ENCODE data around the gene STK33. TPM values are rescaled to one million over a fixed set of nuclear protein-coding genes. Genes with fewer than 3 reads are reported as not detected.

STK33 gene
- total and polyA plus RNA-seq, 5 donors = 14.1 to 40.2 (median 26.4) TPM

- DNase-seq (no peak), ATAC-seq (no peak)
- Histone ChIP-seq H3K27me3 (ENCODE audit: control insufficient read depth, insufficient read depth) (no peaks in the 10 kb centered on the region), H3K4me1 (ENCODE audit: control insufficient read depth, insufficient read depth, low read length) (no peaks in the 10 kb centered on the region), H3K4me3 (ENCODE audit: low read length) (no peak overlapping the region), H3K9me3 (ENCODE audit: control insufficient read depth, low read length) (no peaks in the 10 kb centered on the region), H3K27ac (ENCODE audit: low read length) (no peak overlapping the region)
- intact Hi-C loops (cut with DNase I) = no loop called here
- whole genome bisulfite sequencing = 93% methylated on average over 12 of the region's 12 CpGs
Measured at GRCh38 chr11:8372641-8373381, 221.2 kb downstream of the STK33 start.

DNA sequence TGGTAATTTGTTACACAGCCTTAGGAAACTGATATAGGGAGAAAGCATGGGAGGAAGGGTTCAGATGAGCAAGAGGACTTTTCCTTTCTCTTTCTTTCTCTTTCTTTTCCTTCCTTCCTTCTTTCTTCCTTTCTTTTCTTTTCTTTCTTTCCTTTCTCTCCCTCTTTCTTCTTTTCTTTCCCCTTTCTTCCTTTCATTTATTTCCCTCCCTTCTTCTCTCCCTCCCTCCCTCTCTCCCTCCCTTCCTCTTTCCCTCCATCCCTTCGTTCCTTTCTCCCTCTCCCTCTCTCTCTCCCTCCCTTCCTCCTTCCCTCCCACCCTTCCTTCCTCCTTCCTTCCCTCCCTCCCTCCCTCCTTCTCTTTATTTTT is 222.5 kb downstream of the STK33 start:
- WGBS = 51% methylated on average over 1 of the region's 1 CpG
- ATAC-seq (no peak), DNase-seq (no peak)
- intact Hi-C loops (cut with DNase I) = no loop called here
- Histone ChIP-seq H3K9me3 (ENCODE audit: control insufficient read depth, low read length) (no peaks in the 10 kb centered on the region), H3K4me3 (ENCODE audit: low read length) (no peak overlapping the region), H3K4me1 (ENCODE audit: control insufficient read depth, insufficient read depth, low read length) (no peaks in the 10 kb centered on the region), H3K27me3 (ENCODE audit: control insufficient read depth, insufficient read depth) (no peaks in the 10 kb centered on the region), H3K27ac (ENCODE audit: low read length) (no peak overlapping the region)

- 92% methylated on average over 8 of the region's 8 CpGs for WGBS
- no peaks in the 10 kb centered on the region for H3K4me1 ChIP-seq (ENCODE audit: control insufficient read depth, insufficient read depth, low read length)
- no peak for DNase-seq
- intact Hi-C loops (cut with DNase I) = no loop called here
- H3K4me3 ChIP-seq (ENCODE audit: low read length) = no peak overlapping the region
- H3K27ac ChIP-seq (ENCODE audit: low read length) = no peak overlapping the region
- H3K27me3 ChIP-seq (ENCODE audit: control insufficient read depth, insufficient read depth) = no peaks in the 10 kb centered on the region
- ATAC-seq = no peak
- H3K9me3 ChIP-seq (ENCODE audit: control insufficient read depth, low read length) = no peaks in the 10 kb centered on the region
Measured at GRCh38 chr11:8370812-8371515, 223.1 kb downstream of the STK33 start.

GRCh38 chr11:8369592-8370205 is 224.3 kb downstream of the STK33 start:
- 84% methylated on average over 7 of the region's 7 CpGs for WGBS
- intact Hi-C loops (cut with DNase I) = no loop called here

DNA sequence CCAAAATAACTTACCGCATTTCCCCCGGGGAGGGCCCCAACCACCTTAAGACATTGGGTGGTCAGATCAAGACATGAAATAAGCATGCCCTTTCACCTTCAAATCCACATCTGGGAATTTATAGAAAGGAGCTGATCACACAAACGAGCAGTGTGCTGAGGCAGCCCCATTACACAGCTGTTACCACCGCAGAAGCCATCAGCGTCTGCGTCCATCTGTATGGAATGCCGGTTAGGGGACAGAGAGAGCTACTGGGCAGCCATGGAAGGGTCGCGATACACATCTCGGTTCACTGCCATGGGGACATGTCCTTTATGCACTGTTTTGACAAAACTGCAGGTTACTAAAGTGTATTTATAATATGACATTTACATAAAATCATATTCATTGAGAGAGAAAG is 225.3 kb downstream of the STK33 start:
- no peak for DNase-seq
- no peak for ATAC-seq
- Histone ChIP-seq H3K9me3 (ENCODE audit: control insufficient read depth, low read length) (no peaks in the 10 kb centered on the region), H3K27me3 (ENCODE audit: control insufficient read depth, insufficient read depth) (no peaks in the 10 kb centered on the region), H3K27ac (ENCODE audit: low read length) (no peak overlapping the region), H3K4me3 (ENCODE audit: low read length) (no peak overlapping the region), H3K4me1 (ENCODE audit: control insufficient read depth, insufficient read depth, low read length) (no peaks in the 10 kb centered on the region)
- intact Hi-C loops (cut with DNase I) = no loop called here
- WGBS = 82% methylated on average over 10 of the region's 10 CpGs

More at GRCh38 chr11:8369592-8370205, 224.3 kb downstream of the STK33 start:
- Histone ChIP-seq H3K9me3 (ENCODE audit: control insufficient read depth, low read length) (no peaks in the 10 kb centered on the region), H3K27me3 (ENCODE audit: control insufficient read depth, insufficient read depth) (no peaks in the 10 kb centered on the region), H3K27ac (ENCODE audit: low read length) (no peak overlapping the region), H3K4me1 (ENCODE audit: control insufficient read depth, insufficient read depth, low read length) (no peaks in the 10 kb centered on the region), H3K4me3 (ENCODE audit: low read length) (no peak overlapping the region)
- no peak for ATAC-seq
- DNase-seq = no peak

- Histone ChIP-seq H3K4me1 (ENCODE audit: control insufficient read depth, insufficient read depth, low read length) (no peaks in the 10 kb centered on the region), H3K27ac (ENCODE audit: low read length) (no peak overlapping the region), H3K27me3 (ENCODE audit: control insufficient read depth, insufficient read depth) (no peaks in the 10 kb centered on the region), H3K4me3 (ENCODE audit: low read length) (no peak overlapping the region), H3K9me3 (ENCODE audit: control insufficient read depth, low read length) (no peaks in the 10 kb centered on the region)
- WGBS = 67% methylated on average over 7 of the region's 7 CpGs
- ATAC-seq = no peak
- intact Hi-C loops (cut with DNase I) = no loop called here
- no peak for DNase-seq
Measured at GRCh38 chr11:8368194-8368593, 225.8 kb downstream of the STK33 start.

DNA sequence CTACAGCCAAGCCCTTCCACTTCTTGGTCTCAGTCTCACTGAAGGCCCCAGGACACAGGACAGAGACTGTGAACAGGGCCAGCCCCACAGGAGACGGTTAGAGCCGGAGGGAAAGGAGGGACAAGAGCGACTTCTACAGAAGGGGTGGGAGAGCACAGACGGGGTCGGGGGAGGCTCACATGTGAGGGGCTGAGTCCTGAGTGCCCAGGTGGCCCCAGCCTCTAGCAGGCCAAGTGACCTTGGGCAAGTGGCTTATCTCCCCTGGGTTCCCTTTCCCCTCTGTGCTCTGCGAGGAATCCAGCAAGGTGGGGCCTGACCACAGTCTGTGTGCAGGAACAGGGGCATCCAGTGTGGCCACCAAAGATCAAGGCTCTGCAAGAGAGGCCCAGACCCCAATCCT is 227.7 kb downstream of the STK33 start:
- H3K9me3 ChIP-seq (ENCODE audit: control insufficient read depth, low read length) = no peaks in the 10 kb centered on the region
- H3K4me1 ChIP-seq (ENCODE audit: control insufficient read depth, insufficient read depth, low read length) = no peaks in the 10 kb centered on the region
- H3K27ac ChIP-seq (ENCODE audit: low read length) = no peak overlapping the region
- ATAC-seq = no peak
- no peaks in the 10 kb centered on the region for H3K27me3 ChIP-seq (ENCODE audit: control insufficient read depth, insufficient read depth)
- no peak for DNase-seq
- intact Hi-C loops (cut with DNase I) = no loop called here
- 88% methylated on average over 6 of the region's 6 CpGs for WGBS
- no peak overlapping the region for H3K4me3 ChIP-seq (ENCODE audit: low read length)

DNA sequence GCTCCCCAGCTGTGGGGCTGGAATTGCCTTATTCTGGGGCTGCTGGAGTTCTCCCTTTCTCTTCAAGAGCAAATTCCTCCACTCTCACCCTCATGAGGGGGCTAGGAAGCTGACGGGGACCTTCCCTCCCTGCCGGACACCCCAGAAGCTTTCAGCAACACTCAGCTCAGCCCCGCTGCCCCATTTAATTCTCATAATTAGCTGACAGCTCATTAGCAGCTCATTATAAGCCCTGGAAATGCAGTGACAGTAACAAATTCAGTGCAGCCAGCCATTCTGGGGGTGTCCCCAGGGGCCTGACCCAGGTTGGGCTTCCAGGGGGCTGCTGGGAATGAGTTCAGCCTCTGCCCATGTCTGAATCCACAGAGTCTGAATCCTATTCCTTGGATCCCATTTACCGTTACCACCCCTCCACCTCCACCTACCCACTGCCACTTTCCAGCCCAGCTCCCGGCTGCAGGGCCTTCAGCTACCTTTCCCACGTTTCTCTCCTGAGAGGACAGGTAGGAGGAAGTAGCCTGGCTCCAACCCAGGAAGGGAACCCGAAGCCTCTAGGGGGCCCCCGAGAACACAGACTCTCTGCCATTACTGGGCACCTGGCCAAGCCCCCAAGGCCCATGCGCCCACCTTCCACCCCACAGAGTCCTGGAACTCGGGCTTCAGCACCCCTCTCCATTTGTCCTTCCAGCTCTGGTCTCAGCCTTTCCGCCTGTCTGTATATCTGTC is 228.6 kb downstream of the STK33 start:
- Histone ChIP-seq H3K9me3 (ENCODE audit: control insufficient read depth, low read length) (no peaks in the 10 kb centered on the region), H3K27ac (ENCODE audit: low read length) (no peak overlapping the region), H3K4me1 (ENCODE audit: control insufficient read depth, insufficient read depth, low read length) (no peaks in the 10 kb centered on the region), H3K4me3 (ENCODE audit: low read length) (no peak overlapping the region), H3K27me3 (ENCODE audit: control insufficient read depth, insufficient read depth) (no peaks in the 10 kb centered on the region)
- intact Hi-C loops (cut with DNase I) = no loop called here
- WGBS = 64% methylated on average over 11 of the region's 11 CpGs
- ATAC-seq = no peak
- no peak for DNase-seq

DNA sequence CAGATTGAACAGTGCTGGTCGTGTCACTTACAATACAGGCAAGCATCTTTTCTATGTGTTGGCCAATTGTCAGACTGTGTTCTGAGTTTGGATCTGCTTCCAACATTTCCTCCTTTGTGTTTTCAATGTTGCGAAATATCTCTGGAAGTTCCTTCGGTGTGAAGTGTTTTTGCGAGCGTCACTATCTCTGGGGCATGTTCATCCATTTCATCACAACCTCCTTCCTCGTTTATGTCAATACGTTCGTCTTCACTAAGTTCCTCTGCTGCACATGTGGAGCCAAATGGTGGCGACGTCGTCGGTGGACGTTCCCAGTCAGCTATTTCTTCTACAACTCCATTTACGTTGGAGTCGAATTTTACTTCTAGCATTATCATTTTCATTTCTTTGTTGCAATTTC is 230.1 kb downstream of the STK33 start:
- no peak for DNase-seq
- intact Hi-C loops (cut with DNase I) = no loop called here
- Histone ChIP-seq H3K4me1 (ENCODE audit: control insufficient read depth, insufficient read depth, low read length) (no peaks in the 10 kb centered on the region), H3K27ac (ENCODE audit: low read length) (no peak overlapping the region), H3K4me3 (ENCODE audit: low read length) (no peak overlapping the region), H3K27me3 (ENCODE audit: control insufficient read depth, insufficient read depth) (no peaks in the 10 kb centered on the region), H3K9me3 (ENCODE audit: control insufficient read depth, low read length) (no peaks in the 10 kb centered on the region)
- WGBS = 62% methylated on average over 15 of the region's 15 CpGs
- ATAC-seq = no peak

DNA sequence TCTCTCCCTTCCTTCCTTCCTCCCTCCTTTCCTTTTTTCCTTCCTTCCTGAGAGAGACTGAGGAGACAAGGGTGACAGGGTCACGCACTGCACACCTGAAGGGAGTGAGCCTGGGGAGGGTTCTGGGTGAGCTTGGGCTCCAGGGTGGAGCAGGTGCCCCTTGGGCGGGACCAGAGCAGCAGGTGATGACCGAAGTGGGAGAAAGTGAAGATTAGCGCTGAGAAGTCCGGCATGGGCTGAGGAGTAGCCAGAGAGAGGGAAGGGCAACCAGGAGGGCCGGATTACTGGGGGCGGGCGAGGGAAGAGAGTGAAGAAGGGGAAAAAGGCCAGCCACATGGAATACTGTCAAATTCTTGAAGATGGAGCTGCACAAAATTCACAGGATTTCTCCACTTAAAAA is 231.1 kb downstream of the STK33 start:
- WGBS = 70% methylated on average over 8 of the region's 8 CpGs
- Histone ChIP-seq H3K27ac (ENCODE audit: low read length) (no peak overlapping the region), H3K4me3 (ENCODE audit: low read length) (no peak overlapping the region), H3K27me3 (ENCODE audit: control insufficient read depth, insufficient read depth) (no peaks in the 10 kb centered on the region), H3K4me1 (ENCODE audit: control insufficient read depth, insufficient read depth, low read length) (no peaks in the 10 kb centered on the region), H3K9me3 (ENCODE audit: control insufficient read depth, low read length) (no peaks in the 10 kb centered on the region)
- DNase-seq (no peak), ATAC-seq (no peak)
- intact Hi-C loops (cut with DNase I) = no loop called here

- Histone ChIP-seq H3K4me1 (ENCODE audit: control insufficient read depth, insufficient read depth, low read length) (no peaks in the 10 kb centered on the region), H3K4me3 (ENCODE audit: low read length) (no peak overlapping the region), H3K27ac (ENCODE audit: low read length) (no peak overlapping the region), H3K9me3 (ENCODE audit: control insufficient read depth, low read length) (no peaks in the 10 kb centered on the region), H3K27me3 (ENCODE audit: control insufficient read depth, insufficient read depth) (no peaks in the 10 kb centered on the region)
- no peak for DNase-seq
- WGBS = 62% methylated on average over 4 of the region's 4 CpGs
- ATAC-seq = no peak
- intact Hi-C loops (cut with DNase I) = no loop called here
Measured at GRCh38 chr11:8362491-8362890, 231.5 kb downstream of the STK33 start.

Measured in right cardiac atrium (tissue), 5 donors.